GM20000 (cell line): ENCODE measurements around the gene VMO1.

Source experiments
- DNase-seq: peaks from one replicate; pipeline ENCODE4 v3.0.0; 2012; ENCODE audit warnings: low spot score
- CTCF ChIP-seq: IDR thresholded peaks from 2 replicates; pipeline ENCODE4 v1.5.1; 2012; ENCODE audit warnings: mild to moderate bottlenecking, control low read depth; ENCODE audit errors: extremely low read depth, missing control alignments

Gene VMO1

GRCh38 chr17:4743216-4743615, 42.9 kb downstream of the VMO1 start:
- TF ChIP-seq CTCF, result no peak
- DNase-seq, result no peak

- TF ChIP-seq CTCF, result no peak
- DNase-seq, result no peak
These were observed 43.5 kb downstream of the VMO1 start for GRCh38 chr17:4742629-4743028.

DNA sequence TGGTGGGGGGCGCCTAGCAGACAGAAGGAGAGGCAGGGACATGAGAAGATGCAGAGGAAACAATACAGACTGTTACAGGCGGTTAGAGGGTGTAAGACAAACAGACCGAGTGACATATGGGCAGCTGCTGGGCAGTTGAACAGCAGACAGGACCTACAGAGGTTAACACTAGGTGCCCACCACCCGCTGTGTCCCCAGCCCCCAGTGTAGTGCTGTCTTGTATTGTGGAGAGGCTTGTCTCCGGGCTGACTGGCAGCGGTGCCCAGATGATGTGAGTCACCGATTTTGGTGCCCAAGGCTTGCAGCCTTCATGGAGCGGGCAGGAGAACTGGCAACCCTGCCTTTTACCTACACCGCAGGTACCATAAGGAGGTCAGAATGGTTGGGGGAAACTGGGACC, 44.0 kb downstream of the VMO1 start:
- no peak for TF ChIP-seq CTCF
- no peak for DNase-seq

- DNase-seq, result no peak
- no peak for TF ChIP-seq CTCF
These were observed 44.6 kb downstream of the VMO1 start for GRCh38 chr17:4741544-4741943.

DNA sequence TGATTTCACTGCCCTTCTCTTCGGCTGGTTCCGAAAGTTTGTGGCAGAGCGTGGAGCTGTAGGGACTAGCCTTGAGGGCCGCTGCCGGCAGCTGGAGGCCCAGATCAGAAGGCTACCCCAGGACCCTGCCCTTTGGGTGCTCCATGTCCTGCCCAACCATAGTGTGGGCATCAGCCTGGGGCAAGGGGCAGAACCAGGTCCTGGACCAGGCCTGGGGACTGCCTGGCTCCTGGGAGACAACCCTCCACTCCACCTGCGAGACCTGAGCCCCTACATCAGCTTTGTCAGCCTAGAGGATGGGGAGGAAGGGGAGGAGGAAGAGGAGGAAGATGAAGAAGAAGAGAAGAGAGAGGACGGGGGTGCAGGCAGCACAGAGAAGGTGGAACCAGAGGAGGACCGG, 45.6 kb downstream of the VMO1 start:
- no peak for TF ChIP-seq CTCF
- DNase-seq, result no peak

- DNase-seq, result no peak
- no peak for TF ChIP-seq CTCF
These were observed 46.2 kb downstream of the VMO1 start for GRCh38 chr17:4740025-4740351.

GRCh38 chr17:4739122-4740024, 46.8 kb downstream of the VMO1 start, which contains the start of the genes CXCL16 and ZMYND15:
CXCL16 (minus strand) TSS chr17:4739928; CDS start chr17:4739339, 589 bp downstream.
ZMYND15 (plus strand) TSS chr17:4739833; CDS start chr17:4740549, 716 bp downstream.
- no peak for TF ChIP-seq CTCF
- DNase-seq, result peak; percentile 92
